HG02588 (cell line): ENCODE results near the gene RPL29.
"Not testable (repeated sequence)": the region's sequence is repeated elsewhere in the genome, so short reads cannot be mapped to it uniquely, and the experiment has no call there.

ENCODE experiments used
- ATAC-seq: cut with Tn5 transposase; IDR thresholded peaks from one replicate; pipeline ENCODE4 v1.9.1; 2021; ENCODE audit warnings: mild to moderate bottlenecking, moderate library complexity; ENCODE audit not compliant: unreplicated experiment

The RPL29 gene

GRCh38 chr3:51995346-51996163, at the start of gene RPL29:
Gene RPL29, minus strand, starts transcription at chr3:51995895. Its CDS starts 434 bp downstream, at chr3:51995461.
- ATAC-seq, result peak; percentile 75

GRCh38 chr3:52044869-52045619, 49.3 kb upstream of the RPL29 start:
- no peak for ATAC-seq

GRCh38 chr3:52043750-52044149, 48.1 kb upstream of the RPL29 start:
- no peak for ATAC-seq

- ATAC-seq, result not testable (repeated sequence)
These were observed 47.3 kb upstream of the RPL29 start for GRCh38 chr3:52043039-52043438.

- no peak for ATAC-seq
These were observed 45.5 kb upstream of the RPL29 start for GRCh38 chr3:52041118-52041731.

- ATAC-seq, result no peak
These were observed 44.9 kb upstream of the RPL29 start for GRCh38 chr3:52040600-52040999.

GRCh38 chr3:52039846-52040245, 44.2 kb upstream of the RPL29 start:
- ATAC-seq, result no peak

GRCh38 chr3:52039426-52039825, 43.7 kb upstream of the RPL29 start:
- ATAC-seq, result no peak

GRCh38 chr3:52038227-52038626, 42.5 kb upstream of the RPL29 start:
- no peak for ATAC-seq

GRCh38 chr3:52037291-52037690, 41.6 kb upstream of the RPL29 start:
- ATAC-seq, result no peak

GRCh38 chr3:52036829-52037228, 41.1 kb upstream of the RPL29 start:
- ATAC-seq, result no peak

GRCh38 chr3:52036222-52036694, 40.6 kb upstream of the RPL29 start:
- ATAC-seq, result peak; percentile 73

GRCh38 chr3:52034651-52035050, 39.0 kb upstream of the RPL29 start:
- no peak for ATAC-seq

GRCh38 chr3:52034212-52034611, 38.5 kb upstream of the RPL29 start:
- ATAC-seq, result no peak

GRCh38 chr3:52033748-52034147, 38.1 kb upstream of the RPL29 start:
- not testable (repeated sequence) for ATAC-seq

GRCh38 chr3:52032702-52033408, 37.2 kb upstream of the RPL29 start:
- no peak for ATAC-seq

- ATAC-seq, result no peak
These were observed 36.2 kb upstream of the RPL29 start for GRCh38 chr3:52031896-52032295.

- ATAC-seq, result no peak
These were observed 35.1 kb upstream of the RPL29 start for GRCh38 chr3:52030714-52031310.

- no peak for ATAC-seq
These were observed 33.8 kb upstream of the RPL29 start for GRCh38 chr3:52029535-52029934.

- ATAC-seq, result no peak
These were observed 33.4 kb upstream of the RPL29 start for GRCh38 chr3:52029053-52029452.

- no peak for ATAC-seq
These were observed 32.9 kb upstream of the RPL29 start for GRCh38 chr3:52028572-52028971.
